Natural killer cell (primary cell): Measurements from ENCODE around the gene PITPNC1. TPM values are rescaled to one million over a fixed set of nuclear protein-coding genes. Genes with fewer than 3 reads are reported as not detected.

Source experiments
- ATAC-seq, 3 donors: fragments of 150-1000 bp in 2 of 3; fragments of 200-7000 bp in 1 of 3; cut with Tn5 transposase; 1 replicate in 1 of 3; 2 replicates in 2 of 3; pipeline ENCODE4 v1.10.0; 2021; ENCODE audit warnings: mild to moderate bottlenecking in 2 of 3, moderate library complexity in 2 of 3
- DNase-seq, 2 donors: peaks; one replicate each; pipeline versions ENCODE4 v3.0.0 to v3.0.0-alpha.2; 2013 to 2021; ENCODE audit warnings: mixed read lengths in 1 of 2
- H3K27ac ChIP-seq: one replicate; pipeline ENCODE4 v1.5.1; 2013; ENCODE audit warnings: mild to moderate bottlenecking, low read length
- H3K27me3 ChIP-seq: one replicate; pipeline ENCODE4 v1.6.1; 2013; ENCODE audit warnings: low read length; ENCODE audit not compliant: control insufficient read depth, insufficient read depth
- H3K36me3 ChIP-seq: one replicate; pipeline ENCODE4 v1.6.1; 2013; ENCODE audit warnings: low read length; ENCODE audit not compliant: control insufficient read depth, insufficient read depth
- H3K4me1 ChIP-seq: one replicate; pipeline ENCODE4 v1.6.1; 2013; ENCODE audit warnings: low read length; ENCODE audit not compliant: control insufficient read depth, insufficient read depth
- H3K4me3 ChIP-seq: one replicate; pipeline ENCODE4 v1.5.1; 2013; ENCODE audit warnings: low read length
- H3K9me3 ChIP-seq: one replicate; pipeline ENCODE4 v1.6.1; 2013; ENCODE audit warnings: low read length; ENCODE audit not compliant: control insufficient read depth, insufficient read depth
- H3K27ac Mint-ChIP-seq, 2 donors: one replicate each; pipeline ENCODE4 v1.8.0; 2022; ENCODE audit warnings: mild to moderate bottlenecking in 2 of 2, mixed read lengths in 2 of 2, moderate library complexity in 1 of 2
- H3K27me3 Mint-ChIP-seq, 2 donors: one replicate each; pipeline ENCODE4 v1.8.0; 2022; ENCODE audit warnings: low read depth in 2 of 2, mixed read lengths in 2 of 2
- H3K36me3 Mint-ChIP-seq: one replicate; pipeline ENCODE4 v1.8.0; 2022; ENCODE audit warnings: mixed read lengths
- H3K4me1 Mint-ChIP-seq, 2 donors: one replicate each; pipeline ENCODE4 v1.8.0; 2022; ENCODE audit warnings: mixed read lengths in 2 of 2
- H3K4me3 Mint-ChIP-seq: one replicate; pipeline ENCODE4 v1.8.0; 2022; ENCODE audit warnings: mild to moderate bottlenecking, moderate library complexity, mixed read lengths
- H3K9me3 Mint-ChIP-seq, 2 donors: one replicate each; pipeline ENCODE4 v1.8.0; 2022; ENCODE audit warnings: mixed read lengths in 2 of 2
- WGBS: methylation state at CpG from one replicate; pipeline ENCODE4 v1.1.7; 2013; ENCODE audit warnings: missing lambda C conversion rate; ENCODE audit not compliant: insufficient coverage; 5-methylcytosine and 5-hydroxymethylcytosine counted together
- intact Hi-C: fragments of 100-400 bp; cut with micrococcal nuclease; formaldehyde crosslinking; loops from one replicate; pipeline ENCODE4 v1.14.2; 2022
- total RNA-seq, 4 donors: library from RNA; stranded (reverse); fragments of 120-200 nt in 1 of 4; gene quantifications; one replicate each; pipeline versions ENCODE4 v1.2.3 to v1.2.4, GENCODE V29; 2013 to 2022
- TF ChIP-seq, protein P1 (sequence below): fragments of 200-600 bp; IDR thresholded peaks from one replicate; pipeline ENCODE4 v1.8.0; 2022; ENCODE audit warnings: antibody characterized with exemption

PITPNC1 gene
- total RNA-seq, 3 donors from 2014 or later (not counting 1 experiment from before 2014, with no cell fraction given), result 150 to 185 (median 169) TPM

DNA sequence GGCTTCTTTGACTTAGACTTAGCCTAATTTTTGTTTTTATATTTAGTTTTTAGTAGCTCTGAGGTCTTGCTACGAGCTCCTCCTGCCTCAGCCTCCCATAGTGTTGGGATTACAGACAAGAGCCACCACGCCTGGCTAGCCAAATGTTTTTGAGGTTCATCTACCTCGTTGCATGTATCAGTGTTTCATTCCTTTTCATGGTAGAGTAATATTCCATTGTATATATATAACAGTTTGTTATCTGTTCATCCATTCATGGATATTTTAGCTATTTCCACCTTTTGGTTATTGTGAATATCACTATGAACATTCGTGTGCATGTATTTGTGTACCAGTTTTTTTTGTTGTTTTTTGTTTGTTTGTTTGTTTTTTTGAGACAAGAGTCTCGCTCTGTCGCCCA, 352.8 kb downstream of the PITPNC1 start:
- no peaks in the 10 kb centered on the region for H3K27me3 Mint-ChIP-seq
- Histone ChIP-seq H3K27ac (no peak overlapping the region), H3K9me3 (no peaks in the 10 kb centered on the region), H3K4me3 (no peak overlapping the region), H3K27me3 (no peaks in the 10 kb centered on the region), H3K4me1 (no peaks in the 10 kb centered on the region), H3K36me3 (peaks cover 75% of the 10 kb centered on the region)
- DNase-seq (no peak), ATAC-seq (no peak)
- TF ChIP-seq, protein P1, sequence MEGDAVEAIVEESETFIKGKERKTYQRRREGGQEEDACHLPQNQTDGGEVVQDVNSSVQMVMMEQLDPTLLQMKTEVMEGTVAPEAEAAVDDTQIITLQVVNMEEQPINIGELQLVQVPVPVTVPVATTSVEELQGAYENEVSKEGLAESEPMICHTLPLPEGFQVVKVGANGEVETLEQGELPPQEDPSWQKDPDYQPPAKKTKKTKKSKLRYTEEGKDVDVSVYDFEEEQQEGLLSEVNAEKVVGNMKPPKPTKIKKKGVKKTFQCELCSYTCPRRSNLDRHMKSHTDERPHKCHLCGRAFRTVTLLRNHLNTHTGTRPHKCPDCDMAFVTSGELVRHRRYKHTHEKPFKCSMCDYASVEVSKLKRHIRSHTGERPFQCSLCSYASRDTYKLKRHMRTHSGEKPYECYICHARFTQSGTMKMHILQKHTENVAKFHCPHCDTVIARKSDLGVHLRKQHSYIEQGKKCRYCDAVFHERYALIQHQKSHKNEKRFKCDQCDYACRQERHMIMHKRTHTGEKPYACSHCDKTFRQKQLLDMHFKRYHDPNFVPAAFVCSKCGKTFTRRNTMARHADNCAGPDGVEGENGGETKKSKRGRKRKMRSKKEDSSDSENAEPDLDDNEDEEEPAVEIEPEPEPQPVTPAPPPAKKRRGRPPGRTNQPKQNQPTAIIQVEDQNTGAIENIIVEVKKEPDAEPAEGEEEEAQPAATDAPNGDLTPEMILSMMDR, result no peak
- H3K9me3 Mint-ChIP-seq, result no peaks in the 10 kb centered on the region
- intact Hi-C loops, result no loop called here
- H3K4me1 Mint-ChIP-seq, result peaks cover 18 to 26% of the 10 kb centered on the region in 2 donors
- H3K36me3 Mint-ChIP-seq, result peaks cover 43% of the 10 kb centered on the region
- H3K4me3 Mint-ChIP-seq, result no peak overlapping the region
- no peak overlapping the region for H3K27ac Mint-ChIP-seq
- 99% methylated on average over 5 of the region's 6 CpGs for WGBS

DNA sequence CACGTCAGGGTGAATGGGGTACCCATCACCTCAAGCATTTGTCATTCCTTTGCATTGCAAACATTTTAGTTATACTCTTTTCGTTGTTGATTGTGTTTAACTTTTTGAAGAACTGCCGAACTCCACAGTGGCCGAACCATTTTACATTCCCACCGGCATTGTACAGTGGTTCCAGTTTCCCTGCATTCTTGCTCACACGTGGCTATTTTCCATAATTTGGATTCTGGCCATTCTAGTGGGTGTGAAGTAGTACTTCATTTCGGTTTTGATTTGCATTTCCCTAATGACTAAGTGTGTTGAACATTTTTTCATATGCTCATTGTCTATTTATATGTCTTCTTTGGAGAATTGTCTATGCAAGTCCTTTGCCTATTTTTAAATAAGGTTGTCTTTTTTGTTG, 353.6 kb downstream of the PITPNC1 start:
- intact Hi-C loops, result no loop called here
- WGBS, result 81% methylated on average over 6 of the region's 7 CpGs
- ATAC-seq, result no peak
- no peaks in the 10 kb centered on the region for H3K9me3 ChIP-seq
- H3K4me3 ChIP-seq, result no peak overlapping the region
- H3K27ac ChIP-seq, result no peak overlapping the region
- H3K4me1 ChIP-seq, result no peaks in the 10 kb centered on the region
- Mint-ChIP-seq H3K27ac (no peak overlapping the region), H3K27me3 (no peaks in the 10 kb centered on the region), H3K36me3 (peaks cover 36% of the 10 kb centered on the region), H3K4me1 (peaks cover 13 to 26% of the 10 kb centered on the region in 2 donors), H3K9me3 (no peaks in the 10 kb centered on the region), H3K4me3 (no peak overlapping the region)
- peaks cover 72% of the 10 kb centered on the region for H3K36me3 ChIP-seq
- DNase-seq, result no peak
- H3K27me3 ChIP-seq, result no peaks in the 10 kb centered on the region
- TF ChIP-seq, protein P1, result no peak

DNA sequence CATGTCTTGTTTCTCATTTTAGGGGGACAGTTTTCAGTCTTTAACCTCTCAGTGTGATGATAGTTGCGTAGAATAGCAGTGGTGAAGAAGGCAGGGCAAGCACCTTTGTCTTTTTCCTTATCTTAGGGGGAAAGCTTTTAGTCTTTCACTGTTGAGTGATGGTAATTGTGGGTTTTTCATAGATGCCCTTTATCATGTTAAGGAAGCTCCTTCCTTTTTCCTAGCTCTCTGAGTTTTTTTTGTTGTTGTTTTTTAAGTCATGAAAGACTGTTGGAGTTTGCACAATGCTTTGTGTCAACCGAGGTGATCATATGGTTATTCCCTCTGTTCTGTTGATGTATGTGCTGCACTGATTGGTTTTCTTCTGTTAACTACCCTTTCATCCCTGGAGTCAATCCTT, 356.4 kb downstream of the PITPNC1 start:
- Histone ChIP-seq H3K4me3 (no peak overlapping the region), H3K4me1 (no peaks in the 10 kb centered on the region), H3K36me3 (peaks cover 77% of the 10 kb centered on the region), H3K27me3 (no peaks in the 10 kb centered on the region), H3K27ac (no peak overlapping the region), H3K9me3 (no peaks in the 10 kb centered on the region)
- WGBS, result 90% methylated on average over 1 of the region's 2 CpGs
- Mint-ChIP-seq H3K4me1 (peaks cover 13 to 24% of the 10 kb centered on the region in 2 donors), H3K27me3 (no peaks in the 10 kb centered on the region), H3K27ac (no peak overlapping the region), H3K4me3 (no peak overlapping the region), H3K9me3 (no peaks in the 10 kb centered on the region), H3K36me3 (peaks cover 41% of the 10 kb centered on the region)
- intact Hi-C loops, result no loop called here
- TF ChIP-seq, protein P1, result no peak
- no peak for ATAC-seq
- DNase-seq, result no peak

DNA sequence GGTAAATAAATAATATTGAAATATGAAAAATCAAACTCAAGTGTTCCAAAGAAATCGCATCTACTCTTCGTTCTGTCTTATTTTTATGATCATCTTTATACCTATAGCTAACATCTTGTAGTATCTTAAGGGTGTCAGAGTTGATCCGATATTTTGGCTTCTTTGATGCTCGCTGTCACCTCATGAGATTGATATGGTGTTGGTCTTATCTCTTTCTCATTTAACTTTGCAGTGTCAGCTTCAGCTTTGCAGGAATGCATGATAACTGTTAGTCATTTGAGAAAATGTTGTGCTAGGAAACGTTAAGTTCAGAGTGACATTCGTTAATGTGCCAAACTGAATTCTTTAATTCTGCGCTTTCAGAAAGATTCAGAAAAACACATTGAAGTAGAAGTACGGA, 360.1 kb downstream of the PITPNC1 start:
- Histone ChIP-seq H3K4me1 (no peaks in the 10 kb centered on the region), H3K27me3 (no peaks in the 10 kb centered on the region), H3K4me3 (no peak overlapping the region), H3K27ac (no peak overlapping the region), H3K36me3 (peaks cover 84% of the 10 kb centered on the region), H3K9me3 (no peaks in the 10 kb centered on the region)
- no peaks in the 10 kb centered on the region for H3K9me3 Mint-ChIP-seq
- DNase-seq, result no peak
- no peaks in the 10 kb centered on the region for H3K27me3 Mint-ChIP-seq
- ATAC-seq, result no peak
- intact Hi-C loops, result no loop called here
- H3K4me3 Mint-ChIP-seq, result no peak overlapping the region
- H3K36me3 Mint-ChIP-seq, result peaks cover 19% of the 10 kb centered on the region
- peaks cover 9 to 14% of the 10 kb centered on the region in 2 donors for H3K4me1 Mint-ChIP-seq
- H3K27ac Mint-ChIP-seq, result no peak overlapping the region
- TF ChIP-seq, protein P1, result no peak
- WGBS, result 94% methylated on average over 6 of the region's 8 CpGs
